Peyer's patch (tissue), 4 donors: ENCODE results near the gene CAPS. TPM values are rescaled to one million over a fixed set of nuclear protein-coding genes. Genes with fewer than 3 reads are reported as not detected.

Experiments used
- DNase-seq, 3 donors: peaks; one replicate each; pipeline ENCODE4 v3.0.0-alpha.2; 2017 to 2019
- H3K27ac ChIP-seq, 4 donors: fragments of 200-600 bp; sonication (generic); one replicate each; pipeline ENCODE4 v1.5.1; 2016 to 2019
- H3K27me3 ChIP-seq, 2 donors: fragments of 200-600 bp; sonication (generic); one replicate each; pipeline ENCODE4 v1.5.1; 2019
- H3K36me3 ChIP-seq, 3 donors: fragments of 200-600 bp; sonication (generic); one replicate each; pipeline ENCODE4 v1.5.1; 2016 to 2019
- H3K4me1 ChIP-seq, 4 donors: fragments of 200-600 bp; sonication (generic); one replicate each; pipeline ENCODE4 v1.5.1; 2016 to 2019
- H3K4me3 ChIP-seq, 4 donors: fragments of 200-600 bp; sonication (generic); 1 replicate in 3 of 4; 2 replicates in 1 of 4; pipeline ENCODE4 v1.5.1; 2016 to 2019; ENCODE audit warnings: mild to moderate bottlenecking in 1 of 4
- H3K9me3 ChIP-seq, 4 donors: fragments of 200-600 bp; sonication (generic); one replicate each; pipeline ENCODE4 v1.5.1; 2016 to 2019; ENCODE audit warnings: mild to moderate bottlenecking in 1 of 4
- CTCF ChIP-seq, 6 experiments: fragments of 450-650 bp in 4 of 6; fragments of 200-600 bp in 2 of 6; sonication (generic) in 1 of 6; IDR thresholded peaks; one replicate each; pipeline ENCODE4 v1.5.1; 2017 to 2019; ENCODE audit warnings: antibody characterized with exemption in 6 of 6, mild to moderate bottlenecking in 3 of 6, moderate library complexity in 1 of 6
- POLR2A ChIP-seq, 2 donors: fragments of 450-650 bp; IDR thresholded peaks; one replicate each; pipeline ENCODE4 v1.5.1; 2017; ENCODE audit warnings: antibody characterized with exemption in 2 of 2, mild to moderate bottlenecking in 2 of 2, moderate library complexity in 2 of 2
- total RNA-seq, 4 donors: library from RNA; depleted of rRNA; stranded (reverse); fragments of >200 nt; gene quantifications; one replicate each; pipeline ENCODE4 v1.1.0, GENCODE V29; 2016

Gene CAPS
- total RNA-seq, 4 donors from 2014 or later, result 9.5 to 44.6 (median 24.4) TPM

GRCh38 chr19:5934774-5935472 is 20.9 kb downstream of the CAPS start:
- Histone ChIP-seq H3K4me1 (peaks cover 0 to 8% (median 0%) of the 10 kb centered on the region in 4 donors), H3K27me3 (no peaks in the 10 kb centered on the region), H3K4me3 (no peak overlapping the region), H3K27ac (peak overlapping the region in 3 of 4 donors; percentile 27 to 62 (median 34)), H3K9me3 (no peaks in the 10 kb centered on the region), H3K36me3 (peaks cover 0 to 70% (median 0%) of the 10 kb centered on the region in 3 donors)
- TF ChIP-seq POLR2A (IDR thresholded peaks at IDR 0.05) (no peak), CTCF (IDR thresholded peaks at IDR 0.05) (no peak)
- DNase-seq, result no peak

- Histone ChIP-seq H3K9me3 (no peaks in the 10 kb centered on the region), H3K27me3 (no peaks in the 10 kb centered on the region), H3K4me1 (peaks cover 0 to 8% (median 0%) of the 10 kb centered on the region in 4 donors), H3K4me3 (no peak overlapping the region), H3K36me3 (peaks cover 0 to 70% (median 0%) of the 10 kb centered on the region in 3 donors), H3K27ac (peak overlapping the region in 3 of 4 donors; percentile 27 to 62 (median 34))
- no peak for TF ChIP-seq CTCF (IDR thresholded peaks at IDR 0.05)
- no peak for TF ChIP-seq POLR2A (IDR thresholded peaks at IDR 0.05)
- no peak for DNase-seq
Observed at GRCh38 chr19:5935473-5936291, 21.6 kb downstream of the CAPS start.

- no peak overlapping the region for H3K27ac ChIP-seq
- H3K4me3 ChIP-seq, result no peak overlapping the region
- H3K36me3 ChIP-seq, result peaks cover 0 to 70% (median 0%) of the 10 kb centered on the region in 3 donors
- no peaks in the 10 kb centered on the region for H3K27me3 ChIP-seq
- peaks cover 0 to 8% (median 0%) of the 10 kb centered on the region in 4 donors for H3K4me1 ChIP-seq
- TF ChIP-seq CTCF (IDR thresholded peaks at IDR 0.05) (no peak), POLR2A (IDR thresholded peaks at IDR 0.05) (no peak)
- H3K9me3 ChIP-seq, result no peaks in the 10 kb centered on the region
- no peak for DNase-seq
Observed at GRCh38 chr19:5936292-5936592, 22.2 kb downstream of the CAPS start.

GRCh38 chr19:5937550-5937949 is 23.5 kb downstream of the CAPS start:
- TF ChIP-seq POLR2A (IDR thresholded peaks at IDR 0.05), result no peak
- TF ChIP-seq CTCF (IDR thresholded peaks at IDR 0.05), result no peak
- Histone ChIP-seq H3K9me3 (no peaks in the 10 kb centered on the region), H3K36me3 (peaks cover 0 to 61% (median 0%) of the 10 kb centered on the region in 3 donors), H3K27ac (no peak overlapping the region), H3K4me3 (no peak overlapping the region), H3K4me1 (peaks cover 0 to 13% (median 0%) of the 10 kb centered on the region in 4 donors), H3K27me3 (no peaks in the 10 kb centered on the region)
- DNase-seq, result no peak

- H3K4me1 ChIP-seq, result peaks cover 0 to 21% (median 0%) of the 10 kb centered on the region in 4 donors
- DNase-seq, result no peak
- H3K9me3 ChIP-seq, result no peaks in the 10 kb centered on the region
- H3K27ac ChIP-seq, result no peak overlapping the region
- H3K36me3 ChIP-seq, result peaks cover 0 to 53% (median 0%) of the 10 kb centered on the region in 3 donors
- H3K4me3 ChIP-seq, result no peak overlapping the region
- TF ChIP-seq POLR2A (IDR thresholded peaks at IDR 0.05), result no peak
- no peak for TF ChIP-seq CTCF (IDR thresholded peaks at IDR 0.05)
- no peaks in the 10 kb centered on the region for H3K27me3 ChIP-seq
Observed at GRCh38 chr19:5940260-5941208, 26.5 kb downstream of the CAPS start.
